Activated CD4-positive, alpha-beta memory T cell treated with anti-CD3 and anti-CD28 coated beads, Interleukin-2, amount 10 ng/mL, durations not matched to agents 7 days and 5 days (primary cell): ENCODE measurements around the gene CCND1. TPM values are rescaled to one million over a fixed set of nuclear protein-coding genes. Genes with fewer than 3 reads are reported as not detected.
"Not testable (repeated sequence)": the region's sequence is repeated elsewhere in the genome, so short reads cannot be mapped to it uniquely, and the experiment has no call there.

ENCODE experiments used
- CTCF ChIA-PET: fragments of 350-600 bp; sonication (Branson Sonifier 250); formaldehyde crosslinking; loops from one replicate; lab custom pipeline; 2021; ENCODE audit warnings: antibody characterized with exemption, inconsistent platforms; lab: Charles Lee
- POLR2A ChIA-PET: fragments of 350-600 bp; sonication (Branson Sonifier 250); formaldehyde crosslinking; loops from one replicate; lab custom pipeline; 2021; ENCODE audit warnings: antibody characterized with exemption; lab: Charles Lee
- DNase-seq: peaks from one replicate; pipeline ENCODE4 v3.0.0-alpha.2; 2020
- H3K27ac Mint-ChIP-seq: one replicate; pipeline ENCODE4 v1.8.0; 2021; ENCODE audit warnings: mild to moderate bottlenecking, mixed read lengths
- H3K27me3 Mint-ChIP-seq: one replicate; pipeline ENCODE4 v1.8.0; 2021; ENCODE audit warnings: mixed read lengths
- H3K36me3 Mint-ChIP-seq: one replicate; pipeline ENCODE4 v1.8.0; 2021; ENCODE audit warnings: low read depth, mixed read lengths
- H3K4me1 Mint-ChIP-seq: one replicate; pipeline ENCODE4 v1.8.0; 2021; ENCODE audit warnings: mixed read lengths
- H3K4me3 Mint-ChIP-seq: one replicate; pipeline ENCODE4 v1.8.0; 2021; ENCODE audit warnings: mild to moderate bottlenecking, mixed read lengths
- H3K9me3 Mint-ChIP-seq: one replicate; pipeline ENCODE4 v1.8.0; 2021; ENCODE audit warnings: mixed read lengths
- total RNA-seq, 2 experiments: library from RNA; stranded (reverse); gene quantifications; one replicate each; pipeline ENCODE4 v1.2.3, GENCODE V29; 2021

CCND1 gene
- total RNA-seq, 2 experiments from 2014 or later = 0.05 to 0.08 TPM

DNA sequence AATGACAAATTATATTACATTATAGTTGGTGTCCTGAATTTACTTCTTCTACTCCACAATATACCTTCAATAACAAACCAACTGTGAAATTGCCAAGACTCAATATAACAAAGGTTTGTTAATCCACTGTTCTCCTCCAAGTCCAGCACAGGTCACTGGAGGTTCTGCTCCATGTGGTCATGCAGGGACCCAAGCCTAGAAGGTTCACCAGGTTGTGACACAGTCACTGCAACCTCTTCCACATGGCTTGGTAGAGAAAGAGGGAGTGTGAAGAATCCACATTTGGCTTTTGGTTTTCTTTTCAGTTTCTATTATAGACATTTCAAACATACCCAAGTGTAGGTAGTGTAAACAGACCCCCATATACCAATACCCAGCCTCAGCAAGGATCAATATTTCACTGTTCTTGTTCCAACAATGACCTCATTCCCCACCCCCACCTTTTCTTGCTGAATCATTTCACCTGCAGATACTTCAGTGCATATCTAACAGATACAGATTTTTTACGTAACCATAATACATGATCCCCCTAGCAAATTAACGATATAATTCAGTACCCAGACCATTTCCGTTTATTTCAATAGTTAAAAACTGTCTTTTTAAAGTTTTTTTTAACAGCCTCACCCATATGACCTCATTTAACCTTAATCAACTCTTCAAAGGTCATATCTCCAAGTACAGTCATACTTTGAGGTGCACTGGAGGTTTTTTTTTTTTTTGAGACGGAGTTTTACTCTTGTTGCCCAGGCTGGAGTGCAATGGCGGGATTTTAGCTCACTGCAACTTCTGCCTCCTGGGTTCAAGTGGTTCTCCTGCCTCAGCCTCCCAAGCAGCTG lies 48.7 kb downstream of the CCND1 start:
- POLR2A ChIA-PET = no interaction called here
- DNase-seq = no peak
- no peak overlapping the region for H3K4me3 Mint-ChIP-seq
- CTCF ChIA-PET = no interaction called here
- H3K9me3 Mint-ChIP-seq = no peaks in the 10 kb centered on the region
- H3K27ac Mint-ChIP-seq = no peak overlapping the region
- H3K36me3 Mint-ChIP-seq = no peaks in the 10 kb centered on the region
- H3K27me3 Mint-ChIP-seq = peaks cover 31% of the 10 kb centered on the region
- H3K4me1 Mint-ChIP-seq = peaks cover 11% of the 10 kb centered on the region

DNA sequence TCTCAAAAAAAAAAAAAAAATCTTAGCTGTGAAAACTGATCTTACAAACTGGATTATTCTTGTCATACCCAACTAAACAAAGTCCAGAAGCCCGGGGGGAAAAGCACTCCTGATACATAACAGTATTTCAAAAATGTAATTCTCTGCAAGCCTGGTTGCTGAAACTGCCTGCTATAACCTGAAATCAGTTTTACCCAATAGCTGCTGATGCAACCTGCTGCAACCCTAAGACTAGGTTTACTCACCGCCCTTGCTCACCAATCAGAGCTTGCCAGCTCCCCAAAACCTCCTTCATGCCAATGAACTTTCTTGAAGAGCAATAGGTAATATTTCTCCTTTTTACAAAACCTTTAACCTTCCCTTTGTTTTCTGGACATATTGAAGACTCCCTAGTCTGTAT lies 50.5 kb downstream of the CCND1 start:
- no peak for DNase-seq
- no peak overlapping the region for H3K27ac Mint-ChIP-seq
- H3K9me3 Mint-ChIP-seq = no peaks in the 10 kb centered on the region
- ChIA-PET CTCF (no interaction called here), POLR2A (no interaction called here)
- peaks cover 35% of the 10 kb centered on the region for H3K27me3 Mint-ChIP-seq
- H3K4me3 Mint-ChIP-seq = no peak overlapping the region
- peaks cover 6% of the 10 kb centered on the region for H3K4me1 Mint-ChIP-seq
- no peaks in the 10 kb centered on the region for H3K36me3 Mint-ChIP-seq

DNA sequence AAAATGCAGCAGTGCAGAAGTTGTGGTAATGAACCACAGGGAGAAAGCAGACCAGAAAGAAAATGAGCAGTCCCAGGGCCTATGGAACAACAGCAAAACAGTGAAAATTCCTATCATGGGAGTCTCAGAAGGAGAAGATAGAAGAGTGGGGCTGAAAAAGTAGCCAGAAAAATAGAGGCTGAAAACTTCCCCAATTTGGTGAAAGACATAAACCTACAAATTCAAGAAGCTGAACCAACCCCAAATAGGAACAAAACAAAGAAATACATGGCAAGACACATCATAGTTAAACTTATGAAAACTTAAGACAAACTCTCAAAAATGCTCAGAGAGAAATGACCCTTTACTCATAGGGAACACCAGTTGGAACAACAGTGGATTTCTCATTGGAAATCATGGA lies 51.5 kb downstream of the CCND1 start:
- POLR2A ChIA-PET = no interaction called here
- Mint-ChIP-seq H3K36me3 (no peaks in the 10 kb centered on the region), H3K27ac (no peak overlapping the region), H3K27me3 (peaks cover 33% of the 10 kb centered on the region), H3K9me3 (no peaks in the 10 kb centered on the region), H3K4me1 (peaks cover 6% of the 10 kb centered on the region), H3K4me3 (no peak overlapping the region)
- no peak for DNase-seq
- CTCF ChIA-PET = no interaction called here

DNA sequence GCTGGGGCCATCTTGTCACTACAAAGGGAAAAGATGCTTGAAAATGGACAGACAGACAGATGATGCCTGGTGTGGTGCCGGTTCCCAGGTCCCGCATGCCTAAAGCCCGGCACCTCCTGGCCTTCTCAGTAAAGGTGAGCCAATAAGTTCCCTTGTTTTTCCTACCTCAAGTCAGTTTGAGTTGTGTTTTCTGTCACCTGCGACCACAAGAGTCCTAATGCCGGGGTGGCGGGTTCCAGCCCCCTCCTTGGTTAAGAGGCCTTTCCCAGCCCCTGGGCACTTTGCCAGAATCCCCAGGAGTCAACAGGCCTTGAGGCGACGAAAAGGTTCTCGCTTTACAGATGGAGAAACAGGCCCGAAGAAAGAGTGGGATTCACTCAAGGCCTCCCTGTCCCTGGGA lies 53.8 kb downstream of the CCND1 start:
- CTCF ChIA-PET = no interaction called here
- H3K9me3 Mint-ChIP-seq = no peaks in the 10 kb centered on the region
- H3K4me3 Mint-ChIP-seq = no peak overlapping the region
- no peaks in the 10 kb centered on the region for H3K4me1 Mint-ChIP-seq
- POLR2A ChIA-PET = no interaction called here
- no peaks in the 10 kb centered on the region for H3K36me3 Mint-ChIP-seq
- no peak overlapping the region for H3K27ac Mint-ChIP-seq
- DNase-seq = no peak
- H3K27me3 Mint-ChIP-seq = peaks cover 32% of the 10 kb centered on the region

DNA sequence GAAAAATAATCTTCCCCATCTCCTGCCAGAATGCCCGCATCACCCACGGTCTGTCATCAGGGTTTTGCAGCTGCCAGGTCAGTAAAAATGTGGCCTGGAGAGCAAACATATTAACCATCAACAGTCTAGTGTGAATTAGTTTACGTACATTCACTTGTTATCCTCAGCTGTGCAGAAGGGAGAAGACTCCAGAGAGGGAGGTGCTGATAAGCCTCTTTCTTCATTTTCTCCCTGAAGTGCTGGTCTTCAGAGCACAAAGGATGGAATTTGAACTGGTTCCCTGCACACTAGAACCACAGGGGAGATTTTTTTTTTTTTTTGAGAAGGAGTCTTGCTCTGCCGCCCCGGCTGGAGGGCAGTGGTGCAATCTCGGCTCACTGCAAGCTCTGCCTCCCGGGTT lies 54.6 kb downstream of the CCND1 start:
- H3K4me1 Mint-ChIP-seq = no peaks in the 10 kb centered on the region
- H3K4me3 Mint-ChIP-seq = no peak overlapping the region
- DNase-seq = no peak
- H3K9me3 Mint-ChIP-seq = no peaks in the 10 kb centered on the region
- H3K36me3 Mint-ChIP-seq = no peaks in the 10 kb centered on the region
- CTCF ChIA-PET = interaction anchor here (0.7 kb wide), 1 partner anchor 406 kb away, joined by 3 read pairs; no protein-coding TSS in a partner anchor
- POLR2A ChIA-PET = no interaction called here
- no peak overlapping the region for H3K27ac Mint-ChIP-seq
- peaks cover 33% of the 10 kb centered on the region for H3K27me3 Mint-ChIP-seq

DNA sequence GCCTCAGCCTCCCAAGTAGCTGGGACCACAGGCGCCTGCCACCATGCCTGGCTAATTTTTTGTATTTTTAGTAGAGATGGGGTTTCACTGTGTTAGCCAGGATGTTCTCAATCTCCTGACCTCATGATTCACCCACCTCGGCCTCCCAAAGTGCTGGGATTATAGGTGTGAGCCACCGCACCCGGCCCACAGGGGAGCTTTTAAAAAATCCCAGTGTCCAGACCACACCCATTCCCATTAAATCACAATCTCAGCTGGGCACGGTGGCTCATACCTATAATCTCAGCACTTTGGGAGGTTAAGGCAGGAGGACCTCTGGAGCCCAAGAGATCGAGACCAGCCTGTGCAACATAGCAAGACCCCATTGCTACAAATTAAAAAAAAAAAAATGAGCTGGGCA lies 55.0 kb downstream of the CCND1 start:
- peaks cover 34% of the 10 kb centered on the region for H3K27me3 Mint-ChIP-seq
- H3K9me3 Mint-ChIP-seq, H3K36me3 Mint-ChIP-seq, H3K27ac Mint-ChIP-seq, H3K4me1 Mint-ChIP-seq, POLR2A ChIA-PET, DNase-seq, H3K4me3 Mint-ChIP-seq: not testable (repeated sequence)
- CTCF ChIA-PET = interaction anchor here (0.7 kb wide), 1 partner anchor 406 kb away, joined by 3 read pairs; no protein-coding TSS in a partner anchor

DNA sequence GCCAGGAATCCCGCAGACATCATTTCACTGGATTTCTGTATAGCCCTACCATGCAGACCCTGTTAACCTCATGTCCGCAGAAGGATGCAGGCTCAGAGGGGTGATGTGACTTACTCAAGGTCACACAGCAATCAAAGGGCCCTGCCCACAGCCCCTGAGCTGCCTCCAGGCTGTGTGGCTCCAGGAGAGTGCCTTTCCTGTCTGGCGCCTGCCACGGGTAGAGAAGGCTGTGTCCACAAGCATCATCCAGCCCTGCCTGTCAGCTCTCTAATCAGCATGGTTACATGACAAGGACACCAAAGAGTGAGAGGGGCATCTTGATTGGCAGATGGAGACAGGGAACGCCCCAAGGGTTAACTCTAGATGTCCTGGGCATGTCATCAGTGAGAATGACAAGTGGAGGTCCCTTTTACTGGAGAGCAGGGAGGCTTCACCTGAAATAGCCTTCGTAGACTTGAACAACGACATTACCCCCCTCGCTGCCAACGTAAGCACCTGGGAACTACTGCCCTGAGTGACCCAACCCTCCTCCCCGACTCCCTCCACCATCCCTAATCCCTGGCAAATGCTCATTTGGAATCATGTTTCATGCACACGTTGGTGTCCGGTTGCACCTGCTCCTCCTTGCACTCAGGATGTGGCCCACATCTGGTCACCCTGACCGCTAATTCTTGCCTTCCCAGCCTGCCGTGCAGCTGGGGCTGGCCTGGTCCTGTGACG lies 56.0 kb downstream of the CCND1 start:
- CTCF ChIA-PET = no interaction called here
- H3K27me3 Mint-ChIP-seq = peaks cover 33% of the 10 kb centered on the region
- POLR2A ChIA-PET = interaction anchor here (0.7 kb wide), 1 partner anchor 664 kb away, joined by 3 read pairs; no protein-coding TSS in a partner anchor
- no peak for DNase-seq
- no peak overlapping the region for H3K27ac Mint-ChIP-seq
- no peaks in the 10 kb centered on the region for H3K9me3 Mint-ChIP-seq
- no peaks in the 10 kb centered on the region for H3K4me1 Mint-ChIP-seq
- H3K4me3 Mint-ChIP-seq = no peak overlapping the region
- H3K36me3 Mint-ChIP-seq = no peaks in the 10 kb centered on the region

DNA sequence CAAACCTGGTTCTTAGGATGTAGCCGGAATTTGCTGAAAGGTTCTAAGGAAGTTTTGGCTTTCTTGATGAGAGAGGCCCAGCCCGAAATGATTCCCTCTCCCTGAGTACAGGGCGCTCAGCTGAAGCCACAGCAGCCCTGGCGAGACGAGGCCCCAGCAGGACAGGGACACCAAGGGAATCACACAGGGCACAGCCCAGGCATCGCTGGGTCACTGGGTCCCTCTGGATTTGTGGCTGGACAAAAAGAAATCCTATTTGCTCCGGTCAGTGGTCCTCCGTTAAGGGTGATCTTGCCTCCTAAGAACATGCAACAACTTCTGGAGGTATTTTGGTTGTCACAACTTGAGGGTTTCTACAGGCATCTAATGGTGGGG lies 56.5 kb downstream of the CCND1 start:
- Mint-ChIP-seq H3K36me3 (no peaks in the 10 kb centered on the region), H3K9me3 (no peaks in the 10 kb centered on the region)
- no peak for DNase-seq

DNA sequence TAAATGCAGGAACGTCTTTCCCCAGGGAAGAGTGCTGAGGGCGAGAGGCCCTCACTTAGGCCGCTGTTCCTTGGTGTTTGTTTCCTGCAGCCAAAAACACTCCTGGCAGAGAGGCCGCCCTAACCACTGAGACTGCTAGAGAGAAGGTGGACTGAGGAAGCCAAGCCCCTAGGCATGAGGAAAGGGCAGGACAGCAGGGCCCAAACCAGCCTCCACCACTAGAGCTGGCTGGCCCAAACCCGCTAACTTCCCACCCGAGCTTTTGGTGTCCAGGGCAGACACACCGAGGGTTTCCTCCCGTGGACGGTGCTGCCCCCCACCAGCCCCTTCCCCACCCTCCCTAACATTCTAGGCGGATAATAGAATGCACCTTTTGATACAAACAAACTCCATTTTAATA lies 56.9 kb downstream of the CCND1 start:
- ChIA-PET CTCF (no interaction called here), POLR2A (no interaction called here)
- Mint-ChIP-seq H3K27ac (no peak overlapping the region), H3K27me3 (peaks cover 34% of the 10 kb centered on the region), H3K4me3 (no peak overlapping the region), H3K9me3 (no peaks in the 10 kb centered on the region), H3K4me1 (no peaks in the 10 kb centered on the region), H3K36me3 (no peaks in the 10 kb centered on the region)
- no peak for DNase-seq

More for the DNA sequence above, 56.5 kb downstream of the CCND1 start:
- CTCF ChIA-PET = no interaction called here
- Mint-ChIP-seq H3K27ac (no peak overlapping the region), H3K27me3 (peaks cover 32% of the 10 kb centered on the region), H3K4me1 (no peaks in the 10 kb centered on the region), H3K4me3 (no peak overlapping the region)
- POLR2A ChIA-PET = no interaction called here

DNA sequence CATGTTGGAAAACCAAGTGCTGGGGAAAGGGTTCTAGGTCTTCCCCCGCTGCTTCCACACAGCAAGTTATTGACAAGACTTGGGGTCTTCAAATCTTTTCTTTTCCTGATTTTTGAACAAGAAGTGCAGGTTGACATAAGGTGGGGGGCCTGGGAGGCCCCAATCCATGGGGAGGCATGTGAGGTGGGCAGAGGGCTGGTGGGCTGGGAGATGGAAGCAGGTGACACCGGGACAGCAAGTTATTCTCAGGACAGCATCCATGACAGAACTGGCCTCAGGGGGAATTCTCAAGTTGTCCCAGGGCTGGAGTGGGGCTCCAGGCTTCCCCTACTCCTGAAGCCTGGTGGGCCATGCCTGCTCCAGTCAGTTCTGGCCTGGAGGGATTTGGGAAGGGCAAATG lies 57.4 kb downstream of the CCND1 start:
- Mint-ChIP-seq H3K36me3 (no peaks in the 10 kb centered on the region), H3K27ac (no peak overlapping the region), H3K4me3 (no peak overlapping the region), H3K9me3 (no peaks in the 10 kb centered on the region), H3K27me3 (peaks cover 38% of the 10 kb centered on the region), H3K4me1 (peaks cover 2% of the 10 kb centered on the region)
- DNase-seq = no peak
- CTCF ChIA-PET = interaction anchor here (0.9 kb wide), 1 partner anchor 189 kb away, joined by 3 read pairs; no protein-coding TSS in a partner anchor
- POLR2A ChIA-PET = no interaction called here

DNA sequence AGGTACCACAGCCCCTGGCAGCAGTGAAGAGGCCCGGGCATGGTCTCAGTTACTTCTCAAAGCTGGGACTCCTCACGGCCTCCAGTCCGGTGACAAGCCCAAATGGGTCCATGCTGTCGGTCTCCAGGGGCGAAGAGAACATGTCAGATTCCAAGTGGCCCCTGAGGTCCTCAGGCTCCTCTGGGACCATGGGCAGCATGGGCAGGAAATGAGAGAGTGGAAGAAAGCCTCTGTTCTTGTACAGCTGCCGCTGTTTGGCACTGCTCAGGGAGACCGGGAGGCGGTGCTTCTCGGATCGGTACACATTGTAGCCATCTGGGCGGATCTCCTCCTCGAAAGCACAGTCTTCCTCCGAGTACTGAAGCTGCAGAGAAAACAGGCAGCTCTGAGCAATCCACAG lies 58.3 kb downstream of the CCND1 start:
- ChIA-PET CTCF (interaction anchor here (0.9 kb wide), 1 partner anchor 188 kb away, joined by 3 read pairs; no protein-coding TSS in a partner anchor), POLR2A (interaction anchor here (0.7 kb wide), 1 partner anchor 24 kb away, joined by 3 read pairs; the partner anchor contains the start of gene LTO1)
- no peak for DNase-seq
- H3K27ac Mint-ChIP-seq = no peak overlapping the region
- no peaks in the 10 kb centered on the region for H3K9me3 Mint-ChIP-seq
- peaks cover 37% of the 10 kb centered on the region for H3K27me3 Mint-ChIP-seq
- H3K4me1 Mint-ChIP-seq = peaks cover 2% of the 10 kb centered on the region
- H3K4me3 Mint-ChIP-seq = no peak overlapping the region
- no peaks in the 10 kb centered on the region for H3K36me3 Mint-ChIP-seq

DNA sequence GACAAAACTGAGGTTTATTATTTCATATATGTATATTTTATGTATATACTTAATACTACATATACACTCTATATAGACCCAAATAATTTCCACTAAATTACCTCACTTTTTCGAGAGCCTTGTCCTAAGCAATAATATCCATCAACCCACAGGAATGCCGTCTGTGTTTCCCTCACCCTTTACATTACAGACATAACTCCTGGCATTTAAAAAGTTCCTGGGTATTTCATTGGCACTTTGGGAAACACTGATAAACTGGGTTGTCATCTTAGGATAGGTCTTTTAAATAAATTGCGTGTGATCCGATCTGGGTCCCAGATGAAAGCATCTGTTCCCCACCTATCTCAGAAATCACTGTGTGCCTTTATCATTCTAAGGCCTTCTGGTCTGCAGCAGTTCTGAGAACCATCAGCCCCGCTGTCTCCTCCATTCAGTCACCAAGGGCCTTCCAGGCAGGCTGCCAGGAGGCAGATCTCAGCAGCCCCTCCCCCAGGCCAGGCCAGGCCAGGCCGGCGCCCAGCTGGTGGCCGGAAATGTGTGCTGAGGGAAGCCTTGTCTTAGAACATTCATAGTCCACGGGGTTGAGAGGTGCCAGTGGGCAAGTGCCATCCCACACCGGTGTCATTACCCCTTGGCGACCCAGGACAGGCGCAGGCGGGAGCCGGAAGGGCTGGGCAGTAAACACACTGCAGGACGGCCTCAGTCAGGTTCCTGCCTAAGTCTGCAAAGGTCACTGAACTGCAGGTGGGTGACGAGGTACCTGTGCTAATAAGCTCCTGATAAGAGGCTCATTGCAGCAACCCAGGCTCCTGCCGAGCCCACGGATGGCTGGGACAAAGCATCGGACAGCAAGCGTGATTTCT lies 59.6 kb downstream of the CCND1 start:
- H3K9me3 Mint-ChIP-seq = no peaks in the 10 kb centered on the region
- ChIA-PET POLR2A (no interaction called here), CTCF (no interaction called here)
- peaks cover 43% of the 10 kb centered on the region for H3K27me3 Mint-ChIP-seq
- H3K4me1 Mint-ChIP-seq = peaks cover 3% of the 10 kb centered on the region
- no peak for DNase-seq
- H3K27ac Mint-ChIP-seq = no peak overlapping the region
- H3K4me3 Mint-ChIP-seq = no peak overlapping the region
- H3K36me3 Mint-ChIP-seq = no peaks in the 10 kb centered on the region
